ENCODE data around the gene P3H3.
A peak's percentile ranks its signal among the peaks of the same experiment; 100 is the strongest.

Gene P3H3

GRCh38 chr12:6819106-6820030, 8.8 kb upstream of the P3H3 start:
- Histone ChIP-seq H3K4me1 (ENCODE audit: control insufficient read depth, insufficient read depth, low read length) (peaks cover 6% of the 10 kb centered on the region; the same call in 1 of the 2 replicates), H3K4me3 (ENCODE audit: low read depth, low read length) (no peak overlapping the region), H3K36me3 (ENCODE audit: control insufficient read depth in 2 of 2, insufficient read depth in 1 of 2, low read length in 2 of 2) (peaks cover 0 to 3% of the 10 kb centered on the region in 2 experiments; a peak in 1 of 3 replicates), H3K27ac (ENCODE audit: extremely low read depth, low read depth, low read length) (no peak overlapping the region), H3K9me3 (ENCODE audit: control insufficient read depth, insufficient read depth, low read depth, low read length) (no peaks in the 10 kb centered on the region)
- TF ChIP-seq ZNF600 (tag by site-specific recombination; IDR thresholded peaks at IDR 0.05) = 0 out of 2 replicates have a peak, but pooled peaks have one; percentile 16
- TF ChIP-seq, protein P1, sequence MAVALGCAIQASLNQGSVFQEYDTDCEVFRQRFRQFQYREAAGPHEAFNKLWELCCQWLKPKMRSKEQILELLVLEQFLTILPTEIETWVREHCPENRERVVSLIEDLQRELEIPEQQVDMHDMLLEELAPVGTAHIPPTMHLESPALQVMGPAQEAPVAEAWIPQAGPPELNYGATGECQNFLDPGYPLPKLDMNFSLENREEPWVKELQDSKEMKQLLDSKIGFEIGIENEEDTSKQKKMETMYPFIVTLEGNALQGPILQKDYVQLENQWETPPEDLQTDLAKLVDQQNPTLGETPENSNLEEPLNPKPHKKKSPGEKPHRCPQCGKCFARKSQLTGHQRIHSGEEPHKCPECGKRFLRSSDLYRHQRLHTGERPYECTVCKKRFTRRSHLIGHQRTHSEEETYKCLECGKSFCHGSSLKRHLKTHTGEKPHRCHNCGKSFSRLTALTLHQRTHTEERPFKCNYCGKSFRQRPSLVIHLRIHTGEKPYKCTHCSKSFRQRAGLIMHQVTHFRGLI (tag by site-specific recombination; IDR thresholded peaks at IDR 0.05) = no peak
- ChIA-PET POLR2A (no interaction called here), CTCF (interaction anchor here (1.4 to 2.0 kb wide), 2 partner anchors 53 to 67 kb away, joined by 5 to 9 read pairs; partner anchors contain the start of genes MLF2 and PTMS)

GRCh38 chr12:6820166-6820565, 8.0 kb upstream of the P3H3 start:
- ChIA-PET POLR2A (no interaction called here), CTCF (interaction anchor here (1.0 to 8.1 kb wide), 3 partner anchors 15 to 67 kb away, joined by 3 to 116 read pairs (median 5); partner anchors contain the start of genes MLF2 and PTMS)
- TF ChIP-seq WT1 (tag by site-specific recombination; IDR thresholded peaks at IDR 0.05) (no peak), GLI4 (tag by site-specific recombination; IDR thresholded peaks at IDR 0.05) (no peak), ZNF2 (tag by site-specific recombination; IDR thresholded peaks at IDR 0.05) (no peak), ZFP69B (tag by site-specific recombination; IDR thresholded peaks at IDR 0.05) (no peak), ZSCAN23 (tag by site-specific recombination; IDR thresholded peaks at IDR 0.05) (no peak), TCF7L2 (IDR thresholded peaks at IDR 0.05; ENCODE audit: borderline replicate concordance, low read depth, low read length) (no peak), ZBTB17 (tag by site-specific recombination; IDR thresholded peaks at IDR 0.05) (no peak), ZNF488 (tag by site-specific recombination; IDR thresholded peaks at IDR 0.05) (no peak), ZNF658 (tag by site-specific recombination; IDR thresholded peaks at IDR 0.05) (no peak), ZNF704 (tag by site-specific recombination; IDR thresholded peaks at IDR 0.05) (no peak), ZNF169 (tag by site-specific recombination; IDR thresholded peaks at IDR 0.05) (no peak), ZNF600 (tag by site-specific recombination; IDR thresholded peaks at IDR 0.05) (no peak), ZNF426 (tag by site-specific recombination; IDR thresholded peaks at IDR 0.05) (no peak), ZNF114 (tag by site-specific recombination; IDR thresholded peaks at IDR 0.05) (no peak), ZSCAN4 (tag by site-specific recombination; IDR thresholded peaks at IDR 0.05) (no peak)
- TF ChIP-seq, protein P2, sequence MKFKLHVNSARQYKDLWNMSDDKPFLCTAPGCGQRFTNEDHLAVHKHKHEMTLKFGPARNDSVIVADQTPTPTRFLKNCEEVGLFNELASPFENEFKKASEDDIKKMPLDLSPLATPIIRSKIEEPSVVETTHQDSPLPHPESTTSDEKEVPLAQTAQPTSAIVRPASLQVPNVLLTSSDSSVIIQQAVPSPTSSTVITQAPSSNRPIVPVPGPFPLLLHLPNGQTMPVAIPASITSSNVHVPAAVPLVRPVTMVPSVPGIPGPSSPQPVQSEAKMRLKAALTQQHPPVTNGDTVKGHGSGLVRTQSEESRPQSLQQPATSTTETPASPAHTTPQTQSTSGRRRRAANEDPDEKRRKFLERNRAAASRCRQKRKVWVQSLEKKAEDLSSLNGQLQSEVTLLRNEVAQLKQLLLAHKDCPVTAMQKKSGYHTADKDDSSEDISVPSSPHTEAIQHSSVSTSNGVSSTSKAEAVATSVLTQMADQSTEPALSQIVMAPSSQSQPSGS (tag by site-specific recombination; IDR thresholded peaks at IDR 0.05; ENCODE audit: low read depth) = no peak
- H3K36me3 ChIP-seq (ENCODE audit: control insufficient read depth in 2 of 2, insufficient read depth in 1 of 2, low read length in 2 of 2) = peaks cover 0 to 3% of the 10 kb centered on the region in 2 experiments; a peak in 1 of 3 replicates
- H3K4me1 ChIP-seq (ENCODE audit: control insufficient read depth, insufficient read depth, low read length) = peaks cover 6% of the 10 kb centered on the region; the same call in 1 of the 2 replicates
- no peaks in the 10 kb centered on the region for H3K9me3 ChIP-seq (ENCODE audit: control insufficient read depth, insufficient read depth, low read depth, low read length)
- no peak overlapping the region for H3K27ac ChIP-seq (ENCODE audit: extremely low read depth, low read depth, low read length)
- H3K4me3 ChIP-seq (ENCODE audit: low read depth, low read length) = no peak overlapping the region
